ENCODE results near the gene PMCH. TPM values are rescaled to one million over a fixed set of nuclear protein-coding genes. Genes with fewer than 3 reads are reported as not detected.

PMCH gene
- polyA plus RNA-seq, 2 of the 4 experiments (the other 2 are of a cell fraction): not detected

Small RNAs within 50 kb of the gene (small RNA-seq; reads per million reads assigned to genes)
- gene RN7SL793P: 0 reads per million in 6 experiments

Other genes with a start within 250 kb of the PMCH start
- 54.9 and 63.3 TPM in 2 replicates for gene WASHC3, start 135.8 kb downstream of the PMCH start, polyA plus RNA-seq (2011; rRNA removed)
- 36.2 to 39.1 TPM (median 38.1 TPM) in 3 replicates for gene WASHC3, start 135.8 kb downstream of the PMCH start, polyA plus RNA-seq (2017; fragmentation: RNase III; extraction: RNeasy Plus Mini Kit Qiagen cat#74134 plus additional on column Dnase treatment)
- 91.9 and 118 TPM in 2 replicates for gene NUP37, start 77.7 kb downstream of the PMCH start, polyA plus RNA-seq (2011; rRNA removed)
- 98.0 to 103 TPM (median 101 TPM) in 3 replicates for gene NUP37, start 77.7 kb downstream of the PMCH start, polyA plus RNA-seq (2017; fragmentation: RNase III; extraction: RNeasy Plus Mini Kit Qiagen cat#74134 plus additional on column Dnase treatment)
- 32.6 and 58.2 TPM in 2 replicates for gene PARPBP, start 77.7 kb downstream of the PMCH start, polyA plus RNA-seq (2011; rRNA removed)
- gene PARPBP, start 77.7 kb downstream of the PMCH start, polyA plus RNA-seq (2017; fragmentation: RNase III; extraction: RNeasy Plus Mini Kit Qiagen cat#74134 plus additional on column Dnase treatment): 31.8 to 32.8 TPM (median 32.4 TPM) in 3 replicates

All from A549 (cell line).